Smooth muscle cell (in vitro differentiated cells): ENCODE results near the gene MROH9. TPM values are rescaled to one million over a fixed set of nuclear protein-coding genes. Genes with fewer than 3 reads are reported as not detected.

Experiments used
- DNase-seq: peaks from one replicate; lab custom pipeline; 2025; ENCODE audit not compliant: unreplicated experiment; lab: John Stamatoyannopoulos, UW
- H2AFZ ChIP-seq: fragments of 200-600 bp; sonication (generic); 2 replicates; pipeline ENCODE4 v1.6.0; 2016; ENCODE audit warnings: antibody characterized with exemption, low read depth, mild to moderate bottlenecking
- H3F3A ChIP-seq: fragments of 200-600 bp; sonication (generic); 2 replicates; pipeline ENCODE4 v1.6.0; 2017; ENCODE audit warnings: antibody characterized with exemption, low read depth
- H3K27ac ChIP-seq: fragments of 200-600 bp; sonication (generic); 2 replicates; pipeline ENCODE4 v1.5.1; 2016; ENCODE audit warnings: low read depth, mild to moderate bottlenecking
- H3K27me3 ChIP-seq: fragments of 200-600 bp; sonication (generic); 2 replicates; pipeline ENCODE4 v1.6.1; 2016; ENCODE audit warnings: low read depth, mild to moderate bottlenecking
- H3K36me3 ChIP-seq: fragments of 200-600 bp; sonication (generic); 2 replicates; pipeline ENCODE4 v1.5.1; 2016; ENCODE audit warnings: low read depth
- H3K4me1 ChIP-seq: fragments of 200-600 bp; sonication (generic); 2 replicates; pipeline ENCODE4 v1.5.1; 2016; ENCODE audit warnings: low read depth
- H3K4me2 ChIP-seq: fragments of 200-600 bp; sonication (generic); 2 replicates; pipeline ENCODE4 v1.6.0; 2016; ENCODE audit warnings: mild to moderate bottlenecking
- H3K4me3 ChIP-seq: fragments of 200-600 bp; sonication (generic); 2 replicates; pipeline ENCODE4 v1.5.1; 2016; ENCODE audit warnings: mild to moderate bottlenecking
- H3K79me2 ChIP-seq: fragments of 200-600 bp; sonication (generic); 2 replicates; pipeline ENCODE4 v1.6.0; 2016; ENCODE audit warnings: low read depth, mild to moderate bottlenecking
- H3K9ac ChIP-seq: fragments of 200-600 bp; sonication (generic); 2 replicates; pipeline ENCODE4 v1.6.0; 2016; ENCODE audit warnings: low read depth
- H3K9me3 ChIP-seq: fragments of 200-600 bp; sonication (generic); replicated peaks from 2 replicates; pipeline ENCODE4 v1.5.1; 2016; ENCODE audit warnings: low read depth
- H4K20me1 ChIP-seq: fragments of 200-600 bp; sonication (generic); 2 replicates; pipeline ENCODE4 v1.6.0; 2016; ENCODE audit warnings: low read depth
- CTCF ChIP-seq: fragments of 200-600 bp; sonication (generic); IDR thresholded peaks from 2 replicates; pipeline ENCODE4 v1.5.1; 2017; ENCODE audit warnings: borderline replicate concordance, mild to moderate bottlenecking, antibody characterized with exemption; ENCODE audit not compliant: insufficient read depth, poor library complexity, severe bottlenecking
- WGBS: methylation state at CpG from one replicate; pipeline ENCODE4 v1.1.7; 2016; ENCODE audit warnings: low lambda C conversion rate; 5-methylcytosine and 5-hydroxymethylcytosine counted together
- polyA plus RNA-seq: library from polyadenylated mRNA; unstranded; fragments of >200 nt; fragmentation: Nextera tagmentation; extraction: Ambion mirVana; gene quantifications from 2 replicates; pipeline ENCODE4 v1.2.1, GENCODE V29; 2016
- total RNA-seq: library from RNA; depleted of rRNA; stranded (reverse); fragments of >200 nt; gene quantifications from 2 replicates; pipeline ENCODE4 v1.2.3, GENCODE V29; 2014

The MROH9 gene
- total and polyA plus RNA-seq, 2 experiments from 2014 or later, result not detected

- Histone ChIP-seq H3K36me3 (no peaks in the 10 kb centered on the region), H3F3A (no peaks in the 10 kb centered on the region), H3K4me2 (no peak overlapping the region), H3K4me3 (no peak overlapping the region), H2AFZ (no peak overlapping the region), H3K4me1 (no peaks in the 10 kb centered on the region), H3K27ac (no peak overlapping the region), H3K27me3 (peaks cover 6% of the 10 kb centered on the region), H3K79me2 (no peaks in the 10 kb centered on the region), H4K20me1 (no peaks in the 10 kb centered on the region), H3K9ac (no peak overlapping the region), H3K9me3 (no peaks in the 10 kb centered on the region)
- TF ChIP-seq CTCF, result no peak
- WGBS, result 75% methylated on average over 2 of the region's 2 CpGs
- no peak for DNase-seq
Observed at GRCh38 chr1:171061425-171062143, 126.2 kb downstream of the MROH9 start.

- H3K9me3 ChIP-seq, result no peaks in the 10 kb centered on the region
- H3K27me3 ChIP-seq, result peaks cover 6% of the 10 kb centered on the region
- no peak for DNase-seq
- no peaks in the 10 kb centered on the region for H3F3A ChIP-seq
- no peak overlapping the region for H3K4me3 ChIP-seq
- no peak overlapping the region for H3K9ac ChIP-seq
- 83% methylated on average over 4 of the region's 4 CpGs for WGBS
- H4K20me1 ChIP-seq, result no peaks in the 10 kb centered on the region
- no peaks in the 10 kb centered on the region for H3K4me1 ChIP-seq
- H3K27ac ChIP-seq, result no peak overlapping the region
- no peak overlapping the region for H2AFZ ChIP-seq
- TF ChIP-seq CTCF, result no peak
- H3K79me2 ChIP-seq, result no peaks in the 10 kb centered on the region
- no peak overlapping the region for H3K4me2 ChIP-seq
- H3K36me3 ChIP-seq, result no peaks in the 10 kb centered on the region
Observed at GRCh38 chr1:171062902-171063301, 127.6 kb downstream of the MROH9 start.

GRCh38 chr1:171075041-171075440 lies 139.7 kb downstream of the MROH9 start:
- Histone ChIP-seq H3K9me3 (no peaks in the 10 kb centered on the region), H3K4me2 (no peak overlapping the region), H3K4me3 (no peak overlapping the region), H3K9ac (no peak overlapping the region), H3K27me3 (no peaks in the 10 kb centered on the region), H3K36me3 (no peaks in the 10 kb centered on the region), H3K27ac (no peak overlapping the region), H3K4me1 (no peaks in the 10 kb centered on the region), H3F3A (no peaks in the 10 kb centered on the region), H3K79me2 (no peaks in the 10 kb centered on the region), H2AFZ (no peak overlapping the region), H4K20me1 (no peaks in the 10 kb centered on the region)
- no peak for TF ChIP-seq CTCF
- no peak for DNase-seq
- WGBS, result 88% methylated on average over 3 of the region's 3 CpGs

- Histone ChIP-seq H3K36me3 (no peaks in the 10 kb centered on the region), H2AFZ (peak overlapping the region; percentile 41), H3K79me2 (no peaks in the 10 kb centered on the region), H3K9me3 (no peaks in the 10 kb centered on the region), H3F3A (no peaks in the 10 kb centered on the region), H3K4me1 (no peaks in the 10 kb centered on the region), H3K9ac (no peak overlapping the region), H3K4me2 (no peak overlapping the region), H3K4me3 (no peak overlapping the region), H3K27me3 (no peaks in the 10 kb centered on the region), H4K20me1 (no peaks in the 10 kb centered on the region), H3K27ac (no peak overlapping the region)
- peak; percentile 40 for TF ChIP-seq CTCF
- DNase-seq, result no peak
Observed at GRCh38 chr1:171081314-171081753, 146.0 kb downstream of the MROH9 start.
